Stimulated activated naive CD8-positive, alpha-beta T cell treated with anti-CD3 and anti-CD28 coated beads, Interleukin-15, Interleukin-2, amounts not matched to agents 100 U/mL and 50 U/mL, for 24 hours (primary cell): ENCODE data around the gene CEP97.
"Not testable (repeated sequence)": the region's sequence is repeated elsewhere in the genome, so short reads cannot be mapped to it uniquely, and the experiment has no call there.

Experiments
- ATAC-seq: fragments of 150-1000 bp; cut with Tn5 transposase; one replicate; pipeline ENCODE4 v1.10.0; 2021
- DNase-seq: peaks from one replicate; pipeline ENCODE4 v3.0.0; 2021

The CEP97 gene, protein sequence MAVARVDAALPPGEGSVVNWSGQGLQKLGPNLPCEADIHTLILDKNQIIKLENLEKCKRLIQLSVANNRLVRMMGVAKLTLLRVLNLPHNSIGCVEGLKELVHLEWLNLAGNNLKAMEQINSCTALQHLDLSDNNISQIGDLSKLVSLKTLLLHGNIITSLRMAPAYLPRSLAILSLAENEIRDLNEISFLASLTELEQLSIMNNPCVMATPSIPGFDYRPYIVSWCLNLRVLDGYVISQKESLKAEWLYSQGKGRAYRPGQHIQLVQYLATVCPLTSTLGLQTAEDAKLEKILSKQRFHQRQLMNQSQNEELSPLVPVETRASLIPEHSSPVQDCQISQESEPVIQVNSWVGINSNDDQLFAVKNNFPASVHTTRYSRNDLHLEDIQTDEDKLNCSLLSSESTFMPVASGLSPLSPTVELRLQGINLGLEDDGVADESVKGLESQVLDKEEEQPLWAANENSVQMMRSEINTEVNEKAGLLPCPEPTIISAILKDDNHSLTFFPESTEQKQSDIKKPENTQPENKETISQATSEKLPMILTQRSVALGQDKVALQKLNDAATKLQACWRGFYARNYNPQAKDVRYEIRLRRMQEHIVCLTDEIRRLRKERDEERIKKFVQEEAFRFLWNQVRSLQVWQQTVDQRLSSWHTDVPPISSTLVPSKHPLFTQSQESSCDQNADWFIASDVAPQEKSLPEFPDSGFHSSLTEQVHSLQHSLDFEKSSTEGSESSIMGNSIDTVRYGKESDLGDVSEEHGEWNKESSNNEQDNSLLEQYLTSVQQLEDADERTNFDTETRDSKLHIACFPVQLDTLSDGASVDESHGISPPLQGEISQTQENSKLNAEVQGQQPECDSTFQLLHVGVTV

DNA sequence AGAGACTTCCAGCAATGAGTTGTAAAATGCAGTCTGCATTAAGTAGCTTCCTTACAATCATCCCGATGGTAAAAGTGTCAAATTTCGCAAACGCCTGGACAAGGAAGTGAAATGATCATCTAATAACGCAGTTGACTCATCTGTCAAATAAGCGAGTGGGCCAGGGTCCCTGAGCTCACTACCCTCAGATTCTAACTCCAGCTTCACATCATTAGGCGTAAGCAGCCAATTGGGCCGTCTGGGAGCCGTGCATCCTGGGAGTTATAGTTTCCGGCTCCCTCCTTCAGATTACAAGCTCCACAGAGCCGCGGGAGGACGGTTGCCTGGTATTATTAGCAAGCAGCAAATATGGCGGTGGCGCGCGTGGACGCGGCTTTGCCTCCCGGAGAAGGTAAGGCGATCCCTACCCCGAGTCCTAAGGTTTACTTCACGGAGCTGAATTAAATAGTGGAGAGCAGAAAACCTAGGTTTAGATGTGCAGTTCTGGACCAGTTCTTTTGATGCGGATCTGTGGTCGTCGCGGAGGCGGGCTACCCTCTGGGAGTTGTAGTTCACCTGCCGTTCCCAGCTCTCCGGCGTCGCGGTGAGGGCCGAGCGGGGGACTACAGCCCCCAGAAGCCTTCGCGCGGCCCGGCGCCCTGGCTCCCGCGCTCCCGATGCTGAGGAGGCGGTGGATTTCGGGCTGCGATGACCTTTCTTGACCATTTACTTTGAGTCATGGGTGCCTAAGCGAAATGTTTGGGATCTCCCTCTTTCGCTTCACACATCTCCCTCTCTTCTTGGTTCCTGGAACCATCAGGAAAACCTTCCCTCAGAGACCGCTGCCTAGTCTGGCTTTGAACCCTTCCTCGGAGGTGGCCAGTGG lies at the start of gene CEP97:
Gene CEP97, plus strand, starts transcription at position 286 of the 865 bp plus-strand sequence. Its CDS starts 63 bp downstream, at position 349.
- peak; percentile 90 for DNase-seq
- ATAC-seq: peak; percentile 97

DNA sequence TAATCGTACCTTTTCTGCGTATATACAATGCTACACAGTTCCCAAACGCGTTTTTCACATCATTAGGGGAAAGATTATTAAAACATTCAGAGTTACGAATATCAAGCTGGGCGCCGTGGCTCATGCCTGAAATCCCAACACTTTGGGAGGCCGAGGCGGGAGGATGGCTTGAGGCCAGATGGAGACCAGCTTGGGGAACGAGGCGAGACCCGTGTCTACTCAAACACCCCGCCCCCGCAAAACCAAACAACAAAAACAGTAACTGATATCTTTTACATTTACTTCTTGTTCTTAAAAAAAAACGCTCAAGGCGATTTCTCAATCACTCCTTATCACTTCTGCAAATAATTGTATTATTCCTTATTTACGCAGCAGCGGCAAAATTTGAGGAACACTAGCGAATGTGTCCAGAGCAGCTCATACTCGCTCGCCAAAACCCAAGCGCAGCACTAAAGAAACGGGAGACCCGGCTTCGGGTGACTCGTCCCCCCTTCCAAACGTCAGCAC lies 48.7 kb upstream of the CEP97 start:
- ATAC-seq (no peak), DNase-seq (no peak)

DNA sequence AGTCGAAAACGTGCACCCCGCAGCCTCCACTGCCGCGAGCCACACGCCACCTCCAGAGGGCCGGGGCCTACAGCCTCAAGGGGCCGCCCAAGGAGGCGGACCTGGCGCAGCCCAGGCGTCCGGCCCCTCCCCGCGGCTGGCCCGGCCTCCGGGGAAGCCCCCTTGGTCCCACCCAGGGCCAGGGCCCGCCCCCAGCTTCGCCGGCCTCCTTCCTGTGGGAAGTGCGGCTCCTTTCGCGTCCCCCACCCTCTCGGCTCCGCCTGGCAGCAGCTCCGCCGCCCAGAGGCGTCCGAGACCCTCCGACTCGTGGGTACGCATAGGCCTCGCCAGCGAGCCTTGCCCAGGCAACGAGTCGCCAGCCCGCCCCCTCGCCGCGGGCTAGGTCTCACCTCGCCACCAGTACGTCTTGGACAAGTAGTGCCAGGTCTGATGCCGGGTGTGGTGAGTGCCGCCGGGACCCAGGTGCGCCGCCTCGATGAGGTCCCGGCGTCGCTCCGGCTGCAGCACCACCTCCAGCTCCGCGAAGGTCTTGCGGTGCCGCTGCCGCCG lies 48.1 kb upstream of the CEP97 start:
- ATAC-seq (peak; percentile 96), DNase-seq (peak; percentile 98)

DNA sequence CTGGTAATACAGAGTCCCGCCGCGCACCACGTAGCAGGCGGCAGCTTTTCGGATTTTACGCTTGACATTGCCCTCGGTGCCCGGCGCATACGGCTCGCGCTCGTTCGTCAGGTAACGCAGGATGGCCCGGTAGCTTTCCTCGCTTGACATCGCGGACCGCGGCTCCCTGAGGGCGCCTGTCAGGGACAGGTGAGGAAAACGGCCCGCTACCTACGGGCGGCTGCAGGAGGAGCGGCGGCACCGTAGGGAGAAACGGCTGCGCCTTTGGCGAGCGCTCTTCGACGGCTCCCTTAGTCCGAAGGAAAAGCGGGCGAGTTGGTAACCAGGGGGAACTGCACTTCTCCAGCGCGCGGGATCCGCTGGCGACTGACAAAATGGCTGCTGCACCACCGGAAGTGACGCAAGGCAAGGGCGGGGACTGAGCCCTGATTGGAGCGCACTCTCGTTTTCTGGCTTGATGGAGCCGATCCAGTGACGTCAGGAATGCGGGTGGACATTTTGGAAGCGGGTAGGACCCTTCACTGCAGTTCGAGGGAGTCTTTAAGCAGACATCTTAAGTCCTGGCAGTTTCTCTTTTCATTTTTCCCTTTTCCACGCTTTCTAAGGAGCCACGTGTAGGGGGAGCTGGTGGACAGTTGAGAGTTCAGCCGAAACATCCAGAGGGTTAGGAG lies 47.5 kb upstream of the CEP97 start, which contains the start of gene ZBTB11:
Gene ZBTB11, minus strand, starts transcription at position 368 of the 671 bp plus-strand sequence. Its CDS starts 218 bp downstream, at position 150.
- ATAC-seq (peak; percentile 73), DNase-seq (peak; percentile 100)

DNA sequence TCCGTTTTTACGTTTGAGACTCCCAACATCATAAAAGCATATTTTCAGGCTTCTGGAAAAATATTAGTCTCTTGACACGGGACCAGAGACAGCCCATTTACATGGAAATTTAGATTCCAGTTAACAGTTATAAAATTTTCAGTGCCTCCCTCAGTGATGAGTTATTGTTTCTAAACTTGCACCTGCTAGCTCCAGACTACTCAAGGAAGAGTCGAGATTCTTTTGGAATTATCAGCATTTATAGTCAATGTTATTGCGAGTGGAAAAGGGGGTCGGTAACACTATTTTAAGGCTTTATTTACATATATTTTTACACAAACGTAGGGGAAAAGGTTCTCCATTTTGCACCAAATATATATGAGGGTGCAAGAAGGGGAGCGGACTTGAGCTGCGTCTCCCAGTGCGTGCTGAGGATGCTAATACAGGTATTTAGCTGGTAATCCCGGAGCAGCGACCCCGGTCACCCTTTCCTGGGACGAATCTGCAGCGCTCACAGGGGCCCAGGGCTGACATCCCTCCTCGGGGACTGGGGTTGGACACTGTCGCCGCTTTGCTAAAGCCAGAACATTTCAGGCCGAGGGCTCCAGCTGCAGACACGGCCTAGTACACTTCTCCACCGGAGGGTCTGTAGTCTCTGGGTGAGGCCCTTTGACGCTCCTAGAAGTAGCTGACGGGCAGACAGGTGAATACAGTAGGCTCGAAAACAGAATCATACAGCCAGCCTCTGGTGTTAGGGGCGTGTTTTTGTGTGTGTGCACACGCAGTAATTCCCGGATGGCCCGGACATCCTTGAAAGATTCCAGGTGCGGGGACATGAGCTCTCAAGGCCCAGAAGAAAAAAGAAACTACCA lies 46.8 kb upstream of the CEP97 start:
- no peak for DNase-seq
- no peak for ATAC-seq

DNA sequence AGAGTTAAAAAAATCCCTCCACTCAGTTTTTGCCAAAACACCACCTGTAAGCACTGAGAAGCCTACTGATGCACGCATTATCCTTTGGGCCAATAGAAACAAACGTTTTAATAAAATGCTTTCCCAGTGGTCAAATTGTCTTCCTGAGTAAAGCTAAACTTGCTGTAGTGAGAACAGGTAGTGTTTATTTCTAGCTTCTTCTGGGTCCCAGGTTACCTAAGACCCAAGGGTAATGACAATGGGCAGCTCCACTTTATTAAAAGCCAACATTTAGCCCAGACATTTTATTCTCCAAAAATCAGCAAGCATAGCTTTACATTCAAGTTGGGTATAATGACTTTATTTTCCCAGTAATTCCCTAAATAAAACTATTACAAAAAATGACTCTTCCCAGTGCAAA lies 45.6 kb upstream of the CEP97 start:
- ATAC-seq, DNase-seq: not testable (repeated sequence)

DNA sequence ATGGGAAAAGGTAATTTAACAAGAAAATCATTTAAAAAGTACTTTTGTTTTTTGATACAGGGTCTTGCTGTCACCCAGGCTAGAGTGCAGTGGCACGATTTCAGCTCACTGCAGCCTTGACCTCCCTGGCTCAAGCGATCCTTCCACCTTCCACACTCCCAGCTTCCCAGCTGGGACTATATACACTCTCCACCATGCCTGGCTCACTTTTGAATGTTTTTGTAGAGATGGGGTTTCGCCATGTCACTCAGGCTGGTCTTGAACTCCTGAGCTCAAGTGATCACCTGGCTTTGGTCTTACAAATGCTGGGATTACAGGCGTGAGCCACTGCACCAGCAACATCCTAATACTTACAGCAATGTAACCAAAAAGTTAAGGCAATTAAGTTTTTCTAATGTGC lies 43.9 kb upstream of the CEP97 start:
- DNase-seq: no peak
- ATAC-seq: no peak

DNA sequence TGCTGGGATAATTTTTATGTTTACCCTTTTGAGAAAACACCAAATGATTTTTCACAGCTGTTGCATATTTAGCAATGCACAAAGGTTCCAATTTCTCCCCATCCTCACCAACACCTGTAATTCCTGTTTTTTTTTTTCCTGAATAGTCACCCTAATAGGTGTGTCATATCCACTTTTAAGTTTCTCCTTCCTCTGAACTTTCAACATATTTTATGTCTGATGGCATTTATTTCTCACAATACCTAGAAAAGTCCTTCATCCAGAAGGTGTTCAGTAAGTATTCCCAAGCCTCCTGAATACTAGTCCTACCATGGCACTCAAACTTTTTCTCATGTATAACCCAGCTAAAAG lies 39.4 kb upstream of the CEP97 start:
- ATAC-seq (no peak), DNase-seq (no peak)

DNA sequence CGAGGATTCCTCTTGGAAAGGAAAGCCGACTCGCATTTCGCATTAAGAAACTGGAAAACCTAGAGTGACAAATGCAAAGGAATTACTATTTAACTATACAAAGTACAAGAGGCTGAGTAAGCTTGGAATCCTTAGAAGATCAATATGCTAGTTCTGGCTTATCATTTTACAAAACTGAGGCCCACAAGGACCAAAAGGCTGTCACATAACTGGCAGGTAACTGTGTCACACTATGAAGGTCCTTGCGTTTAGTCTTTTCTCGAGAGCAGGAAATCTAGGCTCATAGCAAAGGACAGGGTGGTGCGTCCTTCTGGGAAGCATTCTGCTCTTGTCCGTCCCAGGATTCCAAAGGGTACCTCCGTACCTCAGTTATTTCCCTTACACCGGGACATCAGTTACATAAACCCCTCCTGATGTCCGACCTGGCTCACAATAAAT lies 38.5 kb upstream of the CEP97 start:
- ATAC-seq (no peak), DNase-seq (no peak)

DNA sequence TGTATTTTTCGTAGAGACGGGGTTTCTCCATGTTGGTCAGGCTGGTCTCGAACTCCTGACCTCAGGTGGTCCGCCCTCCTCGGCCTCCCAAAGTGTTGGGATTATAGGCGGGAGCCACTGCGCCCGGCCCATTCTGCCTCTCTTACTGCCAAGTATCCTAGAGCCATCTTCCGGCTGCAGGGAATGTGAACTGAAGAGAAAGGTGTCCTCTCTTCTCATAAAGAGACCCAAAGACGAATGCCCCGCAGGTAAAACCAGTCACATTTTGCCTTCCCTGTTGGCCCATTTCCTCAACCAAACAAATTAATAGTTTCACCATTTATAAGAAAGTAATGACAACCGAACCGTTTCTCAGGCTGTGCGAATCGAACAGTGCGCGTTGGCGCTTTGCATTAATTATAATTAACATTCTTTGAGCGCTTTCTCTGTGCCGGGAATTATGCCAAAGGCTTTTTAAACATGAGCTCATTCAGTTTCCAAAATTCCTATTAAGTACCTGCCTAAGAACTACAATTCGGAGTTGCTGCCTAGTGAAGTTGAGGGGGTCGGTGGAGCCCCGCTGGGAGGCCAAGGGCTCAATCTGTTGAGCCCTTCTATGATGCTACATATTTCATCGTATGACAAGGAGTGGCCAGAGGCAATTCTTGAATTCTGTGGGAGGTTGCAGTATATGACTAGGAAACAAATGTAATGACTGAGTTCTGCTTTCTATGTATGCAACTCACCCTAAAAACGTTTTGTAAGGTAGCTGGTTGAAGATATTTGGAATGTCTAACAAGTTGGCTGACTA lies 37.1 kb upstream of the CEP97 start:
- ATAC-seq: no peak
- no peak for DNase-seq

DNA sequence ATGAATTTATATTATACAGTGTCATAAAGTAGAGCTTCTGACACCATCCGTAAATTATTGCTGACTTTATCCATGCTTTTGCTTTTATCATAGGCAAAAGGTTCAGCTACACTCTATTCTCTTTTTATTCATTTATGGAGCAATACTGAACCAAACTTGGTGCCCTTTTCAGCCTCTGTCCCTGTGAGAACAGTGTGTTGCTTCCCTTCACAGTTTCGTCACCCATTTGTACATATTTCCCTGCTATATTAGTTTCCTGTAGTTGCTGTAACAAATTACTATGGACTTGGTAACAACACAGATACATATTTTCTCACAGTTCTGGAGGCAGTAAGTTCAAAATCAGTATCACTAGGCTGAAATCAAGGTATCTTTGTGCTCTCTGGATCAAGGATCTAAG lies 35.1 kb upstream of the CEP97 start:
- ATAC-seq (no peak), DNase-seq (no peak)

DNA sequence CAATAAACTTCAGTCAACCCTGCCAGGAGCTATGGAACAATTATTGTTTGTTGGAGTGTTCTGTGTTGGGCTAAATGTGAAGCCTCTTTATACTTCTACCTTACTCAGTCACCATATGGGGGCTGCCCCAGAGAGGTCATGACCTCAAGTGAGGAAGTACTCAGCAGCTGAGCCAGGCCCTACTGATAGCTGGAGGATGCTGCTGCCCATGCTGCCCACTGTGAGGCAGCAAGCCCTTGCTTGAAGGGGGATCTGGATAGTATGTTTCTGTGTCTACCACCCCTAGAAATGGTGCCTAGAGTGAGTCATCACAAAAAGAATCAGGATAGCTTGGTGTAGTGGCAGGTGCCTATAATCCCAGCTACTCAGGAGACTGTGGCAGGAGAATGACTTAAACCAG lies 33.4 kb upstream of the CEP97 start:
- ATAC-seq (peak; percentile 37), DNase-seq (no peak)

DNA sequence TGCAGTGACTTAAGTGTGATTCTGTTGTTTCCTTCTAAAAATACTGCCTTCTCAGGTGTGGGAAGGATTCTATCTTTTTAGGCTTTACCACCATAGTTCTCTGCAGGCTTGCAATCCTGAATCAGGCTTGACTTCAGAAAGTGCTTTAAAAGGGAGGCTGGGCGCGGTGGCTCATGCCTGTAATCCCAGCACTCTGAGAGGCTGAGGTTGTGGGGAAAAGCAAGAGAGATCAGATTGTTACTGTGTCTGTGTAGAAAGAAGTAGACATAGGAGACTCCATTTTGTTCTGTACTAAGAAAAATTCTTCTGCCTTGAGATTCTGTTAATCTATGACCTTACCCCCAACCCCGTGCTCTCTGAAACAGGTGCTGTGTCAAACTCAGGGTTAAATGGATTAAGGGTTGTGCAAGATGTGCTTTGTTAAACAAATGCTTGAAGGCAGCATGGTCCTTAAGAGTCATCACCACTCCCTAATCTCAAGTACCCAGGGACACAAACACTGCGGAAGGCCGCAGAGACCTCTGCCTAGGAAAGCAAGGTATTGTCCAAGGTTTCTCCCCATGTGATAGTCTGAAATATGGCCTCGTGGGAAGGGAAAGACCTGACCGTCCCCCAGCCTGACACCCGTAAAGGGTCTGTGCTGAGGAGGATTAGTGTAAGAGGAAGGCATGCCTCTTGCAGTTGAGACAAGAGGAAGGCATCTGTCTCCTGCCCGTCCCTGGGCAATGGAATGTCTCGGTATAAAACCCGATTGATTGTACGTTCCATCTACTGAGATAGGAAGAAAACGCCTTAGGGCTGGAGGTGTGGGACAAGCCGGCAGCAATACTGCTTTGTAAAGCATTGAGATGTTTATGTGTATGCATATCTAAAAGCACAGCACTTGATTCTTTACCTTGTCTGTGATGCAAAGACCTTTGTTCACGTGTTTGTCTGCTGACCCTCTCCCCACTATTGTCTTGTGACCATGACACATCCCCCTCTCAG lies 32.4 kb upstream of the CEP97 start:
- DNase-seq, ATAC-seq: not testable (repeated sequence)

DNA sequence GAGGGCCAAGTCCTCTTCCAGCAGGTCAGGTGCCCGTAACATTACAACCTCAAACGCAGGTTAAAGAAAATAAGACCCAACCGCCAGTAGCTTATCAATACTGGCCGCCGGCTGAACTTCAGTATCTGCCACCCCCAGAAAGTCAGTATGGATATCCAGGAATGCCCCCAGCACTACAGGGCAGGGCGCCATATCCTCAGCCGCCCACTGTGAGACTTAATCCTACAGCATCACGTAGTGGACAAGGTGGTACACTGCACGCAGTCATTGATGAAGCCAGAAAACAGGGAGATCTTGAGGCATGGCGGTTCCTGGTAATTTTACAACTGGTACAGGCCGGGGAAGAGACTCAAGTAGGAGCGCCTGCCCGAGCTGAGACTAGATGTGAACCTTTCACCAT lies 30.9 kb upstream of the CEP97 start:
- ATAC-seq: peak; percentile 80
- DNase-seq: not testable (repeated sequence)

DNA sequence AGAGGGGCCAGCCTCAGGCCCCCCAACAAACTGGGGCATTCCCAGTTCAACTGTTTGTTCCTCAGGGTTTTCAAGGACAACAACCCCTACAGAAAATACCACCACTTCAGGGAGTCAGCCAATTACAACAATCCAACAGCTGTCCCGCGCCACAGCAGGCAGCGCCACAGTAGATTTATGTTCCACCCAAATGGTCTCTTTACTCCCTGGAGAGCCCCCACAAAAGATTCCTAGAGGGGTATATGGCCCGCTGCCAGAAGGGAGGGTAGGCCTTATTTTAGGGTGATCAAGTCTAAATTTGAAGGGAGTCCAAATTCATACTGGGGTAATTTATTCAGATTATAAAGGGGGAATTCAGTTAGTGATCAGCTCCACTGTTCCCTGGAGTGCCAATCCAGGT lies 29.6 kb upstream of the CEP97 start:
- ATAC-seq, DNase-seq: not testable (repeated sequence)

DNA sequence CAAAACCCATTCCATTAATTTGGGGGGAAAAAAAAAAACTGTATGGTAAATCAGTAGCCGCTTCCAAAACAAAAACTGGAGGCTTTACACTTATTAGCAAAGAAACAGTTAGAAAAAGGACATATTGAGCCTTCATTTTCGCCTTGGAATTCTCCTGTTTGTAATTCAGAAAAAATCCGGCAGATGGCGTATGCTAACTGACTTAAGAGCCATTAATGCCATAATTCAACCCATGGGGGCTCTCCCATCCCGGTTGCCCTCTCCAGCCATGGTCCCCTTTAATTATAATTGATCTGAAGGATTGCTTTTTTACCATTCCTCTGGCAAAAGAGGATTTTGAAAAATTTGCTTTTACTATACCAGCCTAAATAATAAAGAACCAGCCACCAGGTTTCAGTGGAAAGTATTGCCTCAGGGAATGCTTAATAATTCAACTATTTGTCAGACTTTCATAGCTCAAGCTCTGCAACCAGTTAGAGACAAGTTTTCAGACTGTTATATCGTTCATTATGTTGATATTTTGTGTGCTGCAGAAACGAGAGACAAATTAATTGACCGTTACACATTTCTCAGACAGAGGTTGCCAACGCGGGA lies 28.5 kb upstream of the CEP97 start:
- DNase-seq (peak; percentile 49), ATAC-seq (no peak)
